ENCODE results near the gene TMEM255B. TPM values are rescaled to one million over a fixed set of nuclear protein-coding genes. Genes with fewer than 3 reads are reported as not detected.
A peak's percentile ranks its signal among the peaks of the same experiment; 100 is the strongest.

TMEM255B gene
- total RNA-seq, 1 experiment from 2014 or later: 7.0 TPM

GRCh38 chr13:113840541-113841352, 81.7 kb downstream of the TMEM255B start:
- CTCF ChIA-PET: interaction anchor here (0.6 to 1.0 kb wide), 2 partner anchors 21 to 26 kb away, joined by 3 to 5 read pairs; no protein-coding TSS in a partner anchor
- no peaks in the 10 kb centered on the region for H3K9me3 Mint-ChIP-seq (ENCODE audit: unreplicated experiment)
- intact Hi-C loops (cut with micrococcal nuclease): no loop called here

GRCh38 chr13:113841353-113841650, 82.3 kb downstream of the TMEM255B start:
- BruUV-seq (replicated peaks): no TSS peak
- intact Hi-C loops (cut with micrococcal nuclease): no loop called here
- Mint-ChIP-seq H3K9me3 (ENCODE audit: unreplicated experiment) (no peaks in the 10 kb centered on the region), H3K4me3 (ENCODE audit: unreplicated experiment) (no peak overlapping the region), H3K27ac (ENCODE audit: low read depth, unreplicated experiment) (peak overlapping the region; percentile 64), H3K27me3 (ENCODE audit: insufficient read depth, unreplicated experiment) (no peaks in the 10 kb centered on the region), H3K36me3 (ENCODE audit: insufficient read depth, unreplicated experiment) (peaks cover 41% of the 10 kb centered on the region), H3K4me1 (ENCODE audit: insufficient read depth, unreplicated experiment) (peaks cover 36% of the 10 kb centered on the region)
- ChIA-PET CTCF (no interaction called here), POLR2A (no interaction called here)
- DNase-seq (ENCODE audit: unreplicated experiment): no peak
- no peak for TF ChIP-seq CTCF (IDR thresholded peaks at IDR 0.05; ENCODE audit: unreplicated experiment)

More at GRCh38 chr13:113840541-113841352, 81.7 kb downstream of the TMEM255B start:
- Mint-ChIP-seq H3K4me3 (ENCODE audit: unreplicated experiment) (no peak overlapping the region), H3K4me1 (ENCODE audit: insufficient read depth, unreplicated experiment) (peaks cover 36% of the 10 kb centered on the region), H3K27ac (ENCODE audit: low read depth, unreplicated experiment) (peak overlapping the region; percentile 64), H3K36me3 (ENCODE audit: insufficient read depth, unreplicated experiment) (peaks cover 35% of the 10 kb centered on the region), H3K27me3 (ENCODE audit: insufficient read depth, unreplicated experiment) (no peaks in the 10 kb centered on the region)
- POLR2A ChIA-PET: interaction anchor here (0.5 to 1.2 kb wide), 4 partner anchors 8 to 141 kb away, joined by 3 to 5 read pairs (median 3); no protein-coding TSS in a partner anchor
- TF ChIP-seq CTCF (IDR thresholded peaks at IDR 0.05; ENCODE audit: unreplicated experiment): no peak
- BruUV-seq (replicated peaks): no TSS peak
- no peak for DNase-seq (ENCODE audit: unreplicated experiment)

- ChIA-PET POLR2A (interaction anchor here (0.6 kb wide), 1 partner anchor 706 kb away, joined by 3 read pairs; no protein-coding TSS in a partner anchor), CTCF (no interaction called here)
- no peaks in the 10 kb centered on the region for H3K27me3 Mint-ChIP-seq (ENCODE audit: insufficient read depth, unreplicated experiment)
- H3K4me1 Mint-ChIP-seq (ENCODE audit: insufficient read depth, unreplicated experiment): peaks cover 28% of the 10 kb centered on the region
- no TSS peak for BruUV-seq (replicated peaks)
- H3K36me3 Mint-ChIP-seq (ENCODE audit: insufficient read depth, unreplicated experiment): peaks cover 36% of the 10 kb centered on the region
- no peak for TF ChIP-seq CTCF (IDR thresholded peaks at IDR 0.05; ENCODE audit: unreplicated experiment)
- H3K4me3 Mint-ChIP-seq (ENCODE audit: unreplicated experiment): no peak overlapping the region
- no peaks in the 10 kb centered on the region for H3K9me3 Mint-ChIP-seq (ENCODE audit: unreplicated experiment)
- DNase-seq (ENCODE audit: unreplicated experiment): no peak
- intact Hi-C loops (cut with micrococcal nuclease): no loop called here
- no peak overlapping the region for H3K27ac Mint-ChIP-seq (ENCODE audit: low read depth, unreplicated experiment)
Observed at GRCh38 chr13:113842336-113843062, 83.5 kb downstream of the TMEM255B start.

- CTCF ChIA-PET: no interaction called here
- DNase-seq (ENCODE audit: unreplicated experiment): no peak
- no TSS peak for BruUV-seq (replicated peaks)
- no peak for TF ChIP-seq CTCF (IDR thresholded peaks at IDR 0.05; ENCODE audit: unreplicated experiment)
- POLR2A ChIA-PET: interaction anchor here (0.6 kb wide), 1 partner anchor 707 kb away, joined by 3 read pairs; no protein-coding TSS in a partner anchor
- Mint-ChIP-seq H3K4me1 (ENCODE audit: insufficient read depth, unreplicated experiment) (peaks cover 26% of the 10 kb centered on the region), H3K27ac (ENCODE audit: low read depth, unreplicated experiment) (no peak overlapping the region), H3K36me3 (ENCODE audit: insufficient read depth, unreplicated experiment) (peaks cover 29% of the 10 kb centered on the region), H3K4me3 (ENCODE audit: unreplicated experiment) (no peak overlapping the region), H3K27me3 (ENCODE audit: insufficient read depth, unreplicated experiment) (no peaks in the 10 kb centered on the region), H3K9me3 (ENCODE audit: unreplicated experiment) (no peaks in the 10 kb centered on the region)
- intact Hi-C loops (cut with micrococcal nuclease): no loop called here
Observed at GRCh38 chr13:113843063-113843654, 84.1 kb downstream of the TMEM255B start.

Measured in MCF 10A (cell line).